GM18507 (cell line): ENCODE data around the gene TFCP2L1.
A peak's percentile ranks its signal among the peaks of the same experiment; 100 is the strongest.
"Not testable (repeated sequence)": the region's sequence is repeated elsewhere in the genome, so short reads cannot be mapped to it uniquely, and the experiment has no call there.

Source experiments
- DNase-seq: peaks from one replicate; pipeline ENCODE4 v3.0.0; 2011; ENCODE audit warnings: low read depth; ENCODE audit not compliant: insufficient read length; ENCODE audit errors: extremely low spot score
- FAIRE-seq: peaks from 2 replicates; lab custom pipeline; 2011; peaks lifted over from hg19 to GRCh38; lab: Jason Lieb, UNC

The TFCP2L1 gene, protein sequence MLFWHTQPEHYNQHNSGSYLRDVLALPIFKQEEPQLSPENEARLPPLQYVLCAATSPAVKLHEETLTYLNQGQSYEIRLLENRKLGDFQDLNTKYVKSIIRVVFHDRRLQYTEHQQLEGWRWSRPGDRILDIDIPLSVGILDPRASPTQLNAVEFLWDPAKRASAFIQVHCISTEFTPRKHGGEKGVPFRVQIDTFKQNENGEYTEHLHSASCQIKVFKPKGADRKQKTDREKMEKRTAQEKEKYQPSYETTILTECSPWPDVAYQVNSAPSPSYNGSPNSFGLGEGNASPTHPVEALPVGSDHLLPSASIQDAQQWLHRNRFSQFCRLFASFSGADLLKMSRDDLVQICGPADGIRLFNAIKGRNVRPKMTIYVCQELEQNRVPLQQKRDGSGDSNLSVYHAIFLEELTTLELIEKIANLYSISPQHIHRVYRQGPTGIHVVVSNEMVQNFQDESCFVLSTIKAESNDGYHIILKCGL

GRCh38 chr2:121284463-121285449 is at the start of gene TFCP2L1:
TFCP2L1 (minus strand) TSS chr2:121285202; CDS start chr2:121285109, 93 bp downstream.
- FAIRE-seq: no peak
- DNase-seq: no peak

GRCh38 chr2:121333834-121334558 is 49.0 kb upstream of the TFCP2L1 start:
- DNase-seq (no peak), FAIRE-seq (peak; percentile 67)

- DNase-seq: no peak
Observed at GRCh38 chr2:121333231-121333630, 48.2 kb upstream of the TFCP2L1 start.

DNA sequence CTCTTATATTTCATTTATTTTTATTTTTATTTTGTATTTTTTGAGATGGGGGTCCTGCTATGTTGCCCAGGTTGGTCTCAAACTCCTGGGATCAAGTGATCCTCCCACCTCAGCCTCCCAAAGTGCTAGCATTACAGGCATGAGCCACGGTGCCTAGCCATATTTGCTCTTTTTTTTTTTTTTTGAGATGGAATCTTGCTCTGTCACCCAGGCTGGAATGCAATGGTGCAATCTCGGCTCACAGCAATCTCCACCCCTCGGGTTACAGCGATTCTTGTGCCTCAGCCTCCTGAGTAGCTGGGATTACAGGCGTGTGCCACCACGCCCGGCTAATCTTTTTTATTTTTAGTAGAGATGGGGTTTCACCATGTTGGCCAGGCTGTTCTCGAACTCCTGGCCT is 46.3 kb upstream of the TFCP2L1 start:
- not testable (repeated sequence) for FAIRE-seq, DNase-seq

More at GRCh38 chr2:121333231-121333630, 48.2 kb upstream of the TFCP2L1 start:
- no peak for FAIRE-seq

GRCh38 chr2:121330921-121331320 is 45.9 kb upstream of the TFCP2L1 start:
- DNase-seq (no peak), FAIRE-seq (no peak)

- no peak for FAIRE-seq
Observed at GRCh38 chr2:121329786-121330185, 44.8 kb upstream of the TFCP2L1 start.

GRCh38 chr2:121326628-121327027 is 41.6 kb upstream of the TFCP2L1 start:
- DNase-seq (no peak), FAIRE-seq (no peak)

More at GRCh38 chr2:121329786-121330185, 44.8 kb upstream of the TFCP2L1 start:
- no peak for DNase-seq

DNA sequence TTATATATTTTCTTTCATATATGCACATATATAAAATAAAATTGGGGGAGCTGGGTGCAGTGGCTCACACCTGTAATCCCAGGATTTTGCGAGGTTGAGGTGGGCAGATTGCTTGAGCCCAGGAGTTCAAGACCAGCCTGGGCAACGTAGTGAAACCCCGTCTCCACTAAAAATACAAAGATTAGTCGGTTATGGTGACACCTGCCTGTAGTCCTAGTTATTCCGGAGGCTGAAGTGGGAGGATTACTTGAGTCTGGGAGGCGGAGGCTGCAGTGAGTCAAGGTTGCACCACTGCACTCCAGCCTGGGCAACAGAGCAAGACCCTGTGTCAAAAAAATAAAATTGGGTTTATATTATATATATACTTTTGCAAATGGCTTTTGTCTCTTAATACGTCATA is 39.6 kb upstream of the TFCP2L1 start:
- DNase-seq (no peak), FAIRE-seq (no peak)

DNA sequence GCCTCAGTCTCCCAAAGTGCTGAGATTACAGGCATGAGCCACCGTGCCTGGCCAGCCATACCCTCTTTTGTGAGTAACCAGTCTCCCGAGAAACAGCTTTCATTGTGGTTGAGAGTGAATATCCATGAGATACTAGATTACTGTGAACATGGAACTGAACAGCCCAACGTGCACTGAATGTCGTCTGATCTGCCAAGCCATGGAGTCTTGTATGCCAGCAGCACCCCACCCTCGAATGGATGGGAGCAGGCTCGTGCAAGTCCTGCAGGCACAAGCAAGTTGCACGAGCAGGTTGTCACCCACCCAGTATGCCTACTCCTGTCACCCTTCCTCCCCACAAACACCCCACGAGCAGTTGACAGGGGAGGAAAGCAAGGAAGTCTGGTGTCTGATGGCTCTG is 36.5 kb upstream of the TFCP2L1 start:
- FAIRE-seq: no peak
- DNase-seq: no peak

GRCh38 chr2:121319941-121320340 is 34.9 kb upstream of the TFCP2L1 start:
- no peak for DNase-seq
- FAIRE-seq: no peak

- FAIRE-seq (no peak), DNase-seq (no peak)
Observed at GRCh38 chr2:121316986-121317385, 32.0 kb upstream of the TFCP2L1 start.

DNA sequence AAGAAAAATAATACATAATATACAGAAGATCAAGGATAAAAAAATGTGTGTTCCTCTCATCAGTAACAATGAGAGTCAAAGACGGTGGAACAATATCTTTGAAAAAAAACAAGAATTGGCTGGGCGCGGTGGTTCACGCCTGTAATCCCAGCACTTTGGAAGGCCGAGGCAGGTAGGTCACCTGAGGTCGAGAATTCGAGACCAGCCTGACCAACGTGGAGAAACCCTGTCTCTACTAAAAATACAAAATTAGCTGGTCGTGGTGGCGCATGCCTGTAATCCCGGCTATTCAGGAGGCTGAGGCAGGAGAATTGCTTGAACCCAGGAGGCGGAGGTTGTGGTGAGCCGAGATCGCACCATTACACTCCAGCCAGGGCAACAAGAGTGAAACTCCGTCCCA is 28.7 kb upstream of the TFCP2L1 start:
- not testable (repeated sequence) for FAIRE-seq, DNase-seq

GRCh38 chr2:121309801-121310200 is 24.8 kb upstream of the TFCP2L1 start:
- FAIRE-seq (peak; percentile 33), DNase-seq (no peak)

GRCh38 chr2:121309323-121309722 is 24.3 kb upstream of the TFCP2L1 start:
- FAIRE-seq (no peak), DNase-seq (no peak)

GRCh38 chr2:121307048-121307447 is 22.0 kb upstream of the TFCP2L1 start:
- FAIRE-seq: no peak
- DNase-seq: no peak

DNA sequence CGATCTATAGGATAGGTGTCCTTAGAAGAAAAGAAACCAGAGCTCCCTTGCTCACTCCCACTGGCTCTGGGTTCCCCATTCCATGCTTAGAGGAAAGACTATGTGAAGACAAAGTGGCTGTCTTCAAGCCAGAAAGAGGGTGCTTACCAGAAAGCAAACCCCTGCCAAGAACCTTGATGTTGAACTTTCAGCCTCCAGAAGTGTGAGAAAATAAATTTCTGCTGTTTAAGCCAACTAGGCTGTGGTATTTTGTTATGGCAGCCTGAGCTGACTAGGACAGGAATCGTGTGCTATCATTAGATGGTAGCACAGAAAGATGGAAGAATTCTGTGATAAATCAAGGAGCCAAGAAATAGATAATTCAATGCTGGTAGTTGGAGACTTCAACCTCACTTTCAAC is 19.9 kb upstream of the TFCP2L1 start:
- FAIRE-seq: no peak
- DNase-seq: no peak

DNA sequence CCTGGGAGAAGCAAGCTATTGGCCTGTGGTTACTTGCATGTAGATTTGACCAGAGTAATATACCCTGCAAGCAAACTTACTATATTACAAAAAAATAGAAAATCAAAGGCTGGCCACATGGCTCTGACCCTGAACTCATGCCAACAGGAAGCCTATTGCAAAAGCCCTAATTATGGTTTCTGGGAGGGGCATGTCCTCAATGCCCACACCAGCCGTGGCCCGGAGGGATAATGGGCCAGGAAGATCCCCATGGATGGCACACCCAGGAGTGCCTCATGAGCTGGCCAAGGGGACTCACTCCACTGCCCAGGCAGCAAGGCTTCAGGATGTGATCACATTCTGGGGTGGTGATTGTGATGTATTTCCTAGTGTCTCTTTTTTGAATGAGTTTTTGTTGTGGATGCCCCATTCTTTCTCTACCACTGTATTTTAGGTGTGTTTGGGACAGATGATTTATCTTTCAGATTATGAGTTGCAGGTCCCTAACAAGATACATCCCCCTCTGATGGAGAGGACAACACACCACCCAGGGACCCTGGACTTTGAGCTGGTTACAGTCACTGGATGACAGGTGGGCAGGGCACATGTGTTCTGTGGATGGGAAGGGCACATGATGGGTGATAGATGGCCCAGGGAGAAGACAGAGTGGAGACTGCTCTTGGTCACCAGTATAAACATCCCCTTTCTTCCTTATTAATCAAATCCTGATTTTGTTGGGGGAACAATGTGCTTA is 18.7 kb upstream of the TFCP2L1 start:
- FAIRE-seq: no peak
- no peak for DNase-seq

GRCh38 chr2:121301190-121301589 is 16.2 kb upstream of the TFCP2L1 start:
- not testable (repeated sequence) for DNase-seq, FAIRE-seq

- DNase-seq (no peak), FAIRE-seq (no peak)
Observed at GRCh38 chr2:121298476-121298875, 13.5 kb upstream of the TFCP2L1 start.
